OCI-LY1 (cell line): Measurements from ENCODE around the gene DCTN2.

ENCODE experiments used
- H2AFZ ChIP-seq: fragments of 200-600 bp; sonication (generic), shearing (Covaris generic); 2 replicates; pipeline ENCODE4 v1.6.0; 2014; ENCODE audit warnings: antibody characterized with exemption, mild to moderate bottlenecking, low read length
- H3F3A ChIP-seq: fragments of 200-600 bp; sonication (generic), shearing (Covaris generic); 2 replicates; pipeline ENCODE4 v1.6.0; 2014; ENCODE audit warnings: mild to moderate bottlenecking, antibody characterized with exemption, low read length, moderate library complexity; ENCODE audit not compliant: insufficient read depth
- H3K27ac ChIP-seq: fragments of 200-600 bp; sonication (generic); 2 replicates; pipeline ENCODE4 v1.5.1; 2014; ENCODE audit warnings: low read length, mixed run types, mild to moderate bottlenecking, low read depth; ENCODE audit not compliant: poor library complexity, severe bottlenecking
- H3K27me3 ChIP-seq: fragments of 200-600 bp; sonication (generic); 2 replicates; pipeline ENCODE4 v1.6.0; 2014; ENCODE audit warnings: antibody characterized with exemption, mild to moderate bottlenecking, low read length, moderate library complexity; ENCODE audit not compliant: insufficient read depth
- H3K36me3 ChIP-seq: fragments of 200-600 bp; sonication (generic); 2 replicates; pipeline ENCODE4 v1.6.1; 2014; ENCODE audit warnings: mild to moderate bottlenecking, antibody characterized with exemption, low read length, moderate library complexity, mixed read lengths; ENCODE audit not compliant: insufficient read depth
- H3K4me1 ChIP-seq: fragments of 200-600 bp; sonication (generic); 2 replicates; pipeline ENCODE4 v1.5.1; 2014; ENCODE audit warnings: mild to moderate bottlenecking, low read length, moderate library complexity; ENCODE audit not compliant: insufficient read depth, severe bottlenecking
- H3K4me2 ChIP-seq: fragments of 200-600 bp; sonication (generic), shearing (Covaris generic); 2 replicates; pipeline ENCODE4 v1.6.1; 2014; ENCODE audit warnings: low read length
- H3K4me3 ChIP-seq: fragments of 200-600 bp; sonication (generic); 2 replicates; pipeline ENCODE4 v1.5.1; 2014; ENCODE audit warnings: low read length, low read depth, mild to moderate bottlenecking, mixed read lengths; ENCODE audit not compliant: poor library complexity, severe bottlenecking
- H3K79me2 ChIP-seq: fragments of 200-600 bp; shearing (Covaris generic); 2 replicates; pipeline ENCODE4 v1.6.1; 2016; ENCODE audit warnings: mixed run types, low read length, mixed read lengths; ENCODE audit not compliant: insufficient read depth
- H3K9ac ChIP-seq: fragments of 200-600 bp; sonication (generic), shearing (Covaris generic); 2 replicates; pipeline ENCODE4 v1.6.1; 2014; ENCODE audit warnings: mild to moderate bottlenecking, low read length, mixed read lengths
- H3K9me2 ChIP-seq: fragments of 200-600 bp; sonication (generic), shearing (Covaris generic); 2 replicates; pipeline ENCODE4 v1.6.1; 2014; ENCODE audit warnings: low read depth, mild to moderate bottlenecking, low read length, mixed read lengths
- H3K9me3 ChIP-seq: fragments of 200-600 bp; shearing (Covaris generic); 2 replicates; pipeline ENCODE4 v1.6.1; 2014; ENCODE audit warnings: low read length, mixed read lengths
- H4K20me1 ChIP-seq: fragments of 200-600 bp; sonication (generic), shearing (Covaris generic); 2 replicates; pipeline ENCODE4 v1.6.0; 2016; ENCODE audit warnings: mild to moderate bottlenecking, low read length; ENCODE audit not compliant: insufficient read depth
- EZH2 ChIP-seq: fragments of 200-600 bp; sonication (generic), shearing (Covaris generic); IDR thresholded peaks from 2 replicates; pipeline ENCODE4 v1.8.0; 2017; ENCODE audit warnings: borderline replicate concordance, mixed run types, mild to moderate bottlenecking, antibody characterized with exemption, low read length, moderate library complexity, mixed read lengths
- TF ChIP-seq, protein P1 (sequence below): fragments of 200-600 bp; sonication (generic), shearing (Covaris generic); IDR thresholded peaks from 2 replicates; pipeline ENCODE4 v1.5.1; 2017; ENCODE audit warnings: mild to moderate bottlenecking, antibody characterized with exemption, low read length, moderate library complexity, mixed read lengths

DCTN2 gene

DNA sequence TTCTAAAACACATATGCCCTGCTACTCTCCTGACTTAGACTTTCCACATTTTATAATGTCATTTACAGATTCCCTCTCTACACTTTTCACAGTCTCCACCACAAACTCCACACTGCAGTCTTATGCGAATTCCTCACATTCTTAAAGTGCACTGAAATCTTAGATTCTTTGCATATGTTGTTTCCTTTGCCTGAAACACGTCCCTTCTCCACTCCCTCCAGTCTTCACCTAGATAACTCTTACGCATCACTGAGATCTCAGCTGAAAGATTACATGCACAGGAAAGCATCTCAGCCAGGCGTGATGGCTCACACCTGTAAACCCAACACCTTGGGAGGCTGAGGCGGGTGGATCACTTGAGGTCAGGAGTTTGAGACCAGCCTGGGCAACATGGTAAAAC lies 63.5 kb downstream of the DCTN2 start:
- H3K4me1 ChIP-seq: peaks cover 32% of the 10 kb centered on the region
- H3K79me2 ChIP-seq: peaks cover 5% of the 10 kb centered on the region
- no peaks in the 10 kb centered on the region for H3F3A ChIP-seq
- H3K36me3 ChIP-seq: no peaks in the 10 kb centered on the region
- H4K20me1 ChIP-seq: no peaks in the 10 kb centered on the region
- no peaks in the 10 kb centered on the region for H3K9me2 ChIP-seq
- H3K27me3 ChIP-seq: no peaks in the 10 kb centered on the region
- no peak overlapping the region for H3K4me3 ChIP-seq
- H2AFZ ChIP-seq: no peak overlapping the region
- no peaks in the 10 kb centered on the region for H3K9me3 ChIP-seq
- H3K9ac ChIP-seq: no peak overlapping the region
- no peak overlapping the region for H3K27ac ChIP-seq
- no peak overlapping the region for H3K4me2 ChIP-seq
- TF ChIP-seq, protein P1, sequence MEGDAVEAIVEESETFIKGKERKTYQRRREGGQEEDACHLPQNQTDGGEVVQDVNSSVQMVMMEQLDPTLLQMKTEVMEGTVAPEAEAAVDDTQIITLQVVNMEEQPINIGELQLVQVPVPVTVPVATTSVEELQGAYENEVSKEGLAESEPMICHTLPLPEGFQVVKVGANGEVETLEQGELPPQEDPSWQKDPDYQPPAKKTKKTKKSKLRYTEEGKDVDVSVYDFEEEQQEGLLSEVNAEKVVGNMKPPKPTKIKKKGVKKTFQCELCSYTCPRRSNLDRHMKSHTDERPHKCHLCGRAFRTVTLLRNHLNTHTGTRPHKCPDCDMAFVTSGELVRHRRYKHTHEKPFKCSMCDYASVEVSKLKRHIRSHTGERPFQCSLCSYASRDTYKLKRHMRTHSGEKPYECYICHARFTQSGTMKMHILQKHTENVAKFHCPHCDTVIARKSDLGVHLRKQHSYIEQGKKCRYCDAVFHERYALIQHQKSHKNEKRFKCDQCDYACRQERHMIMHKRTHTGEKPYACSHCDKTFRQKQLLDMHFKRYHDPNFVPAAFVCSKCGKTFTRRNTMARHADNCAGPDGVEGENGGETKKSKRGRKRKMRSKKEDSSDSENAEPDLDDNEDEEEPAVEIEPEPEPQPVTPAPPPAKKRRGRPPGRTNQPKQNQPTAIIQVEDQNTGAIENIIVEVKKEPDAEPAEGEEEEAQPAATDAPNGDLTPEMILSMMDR: no peak
- no peak for TF ChIP-seq EZH2

GRCh38 chr12:57481671-57482070 lies 65.3 kb downstream of the DCTN2 start:
- TF ChIP-seq, protein P1: no peak
- no peak for TF ChIP-seq EZH2
- Histone ChIP-seq H3K4me1 (peaks cover 44% of the 10 kb centered on the region), H3F3A (no peaks in the 10 kb centered on the region), H3K27ac (no peak overlapping the region), H3K4me2 (no peak overlapping the region), H3K79me2 (no peaks in the 10 kb centered on the region), H3K4me3 (no peak overlapping the region), H3K9me2 (no peaks in the 10 kb centered on the region), H3K36me3 (no peaks in the 10 kb centered on the region), H2AFZ (no peak overlapping the region), H3K9me3 (no peaks in the 10 kb centered on the region), H4K20me1 (no peaks in the 10 kb centered on the region), H3K27me3 (no peaks in the 10 kb centered on the region), H3K9ac (no peak overlapping the region)
